RPMI7951 (cell line): ENCODE results near the gene ATF6B. TPM values are rescaled to one million over a fixed set of nuclear protein-coding genes. Genes with fewer than 3 reads are reported as not detected.
A peak's percentile ranks its signal among the peaks of the same experiment; 100 is the strongest.

Experiments
- DNase-seq: peaks from one replicate; pipeline ENCODE4 v3.0.0-alpha.2; 2012; ENCODE audit warnings: low read depth
- total RNA-seq: library from RNA; depleted of rRNA; stranded (reverse); fragments of >200 nt; shearing (Covaris generic); gene quantifications from 2 replicates; pipeline ENCODE4 v1.2.3, GENCODE V29; 2014

ATF6B gene
- total RNA-seq, 1 experiment from 2014 or later, result 20.5 TPM

GRCh38 chr6:32132110-32132509 is 4.1 kb upstream of the ATF6B start:
- no peak for DNase-seq

- no peak for DNase-seq
Observed at GRCh38 chr6:32131439-32131948, 3.4 kb upstream of the ATF6B start.

DNA sequence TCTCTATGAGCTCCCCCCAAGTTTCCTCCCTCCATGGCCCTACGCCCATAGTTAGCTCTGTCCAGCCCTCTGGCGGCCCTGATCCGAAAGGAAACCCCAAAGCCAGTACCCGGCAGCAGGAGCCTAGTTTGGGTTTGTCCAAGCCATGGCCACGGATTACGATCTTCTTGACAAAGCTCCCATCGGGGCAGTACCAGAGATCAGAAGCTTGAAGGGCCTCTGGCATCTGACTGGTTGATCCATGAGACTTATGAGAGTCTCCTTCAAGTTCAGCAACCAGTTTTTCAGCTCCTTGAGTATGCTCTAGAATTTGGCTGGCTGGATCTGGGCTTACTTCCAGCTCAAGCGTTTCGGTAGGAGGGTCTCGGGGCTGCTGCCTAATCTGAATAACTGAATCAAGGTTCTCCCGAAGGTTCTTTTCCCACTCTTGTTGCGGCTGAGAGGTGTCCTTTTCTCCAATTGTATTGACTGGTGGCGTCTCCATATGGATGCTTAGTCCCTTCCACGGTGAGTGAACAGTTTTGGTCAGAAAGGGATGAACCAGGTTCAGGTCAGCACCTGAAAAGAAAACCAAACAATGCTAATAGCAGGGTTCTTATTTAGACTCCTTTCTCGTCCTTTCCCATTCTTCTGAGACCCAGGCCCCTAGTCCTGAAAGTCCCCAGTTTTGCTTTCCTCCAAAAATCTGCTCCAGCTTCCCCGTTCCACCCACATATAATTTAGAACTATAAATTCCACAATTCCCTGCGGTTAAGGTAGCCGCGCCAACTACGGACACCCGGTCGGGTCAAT is 1.4 kb upstream of the ATF6B start:
- no peak for DNase-seq

- DNase-seq, result no peak
Observed at GRCh38 chr6:32128751-32129296, 778 bp upstream of the ATF6B start.

GRCh38 chr6:32127409-32127716 is 683 bp downstream of the ATF6B start:
- no peak for DNase-seq

GRCh38 chr6:32126880-32127279 is 1.2 kb downstream of the ATF6B start:
- DNase-seq, result no peak

GRCh38 chr6:32123681-32124080 is 4.4 kb downstream of the ATF6B start:
- DNase-seq, result no peak

DNA sequence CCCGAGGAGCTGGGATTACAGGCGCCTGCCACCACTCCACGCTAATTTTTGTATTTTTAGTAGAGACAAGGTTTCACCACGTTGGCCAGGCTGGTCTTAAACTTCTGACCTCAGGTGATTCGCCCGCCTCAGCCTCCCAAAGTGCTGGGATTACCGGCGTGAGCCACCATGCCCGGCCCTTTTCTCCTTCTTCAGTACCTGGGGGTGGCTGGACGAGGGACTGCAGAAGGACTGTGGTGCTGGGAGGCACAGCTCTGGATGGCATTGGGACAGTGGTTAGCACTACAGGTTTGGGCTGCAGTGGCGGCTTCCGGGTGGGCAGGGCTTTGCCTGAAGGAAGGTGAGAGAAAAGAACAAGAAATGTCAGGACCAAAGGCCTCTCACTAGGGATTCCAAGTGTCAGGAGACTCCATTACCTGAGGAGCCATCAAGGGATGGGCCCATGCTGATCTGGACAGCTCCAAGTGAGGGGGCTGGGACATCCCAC is 7.4 kb downstream of the ATF6B start:
- DNase-seq, result no peak

- peak; percentile 77 for DNase-seq
Observed at GRCh38 chr6:32118782-32119628, 9.0 kb downstream of the ATF6B start.

DNA sequence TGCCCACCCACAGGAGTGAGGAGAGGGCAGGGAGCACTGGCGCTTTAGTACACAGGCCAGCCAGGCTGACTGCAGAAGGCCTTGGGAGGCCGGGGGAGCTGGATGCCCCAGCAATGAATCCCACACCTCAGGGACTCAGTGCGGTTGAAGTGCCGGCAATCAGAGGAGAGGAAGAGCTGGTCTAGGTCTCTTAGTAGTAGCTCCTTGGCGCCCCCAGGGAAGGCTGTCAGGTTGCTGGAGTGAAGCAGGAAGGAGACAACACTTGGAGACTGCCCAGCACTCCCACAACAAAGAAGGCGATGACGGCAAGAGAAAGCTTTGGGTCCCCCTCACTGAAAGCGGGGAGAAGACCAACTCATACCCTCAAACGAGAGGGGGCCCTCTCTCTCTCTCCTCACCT is 10.6 kb downstream of the ATF6B start:
- no peak for DNase-seq

- DNase-seq, result peak; percentile 33
Observed at GRCh38 chr6:32116674-32117073, 11.4 kb downstream of the ATF6B start.

GRCh38 chr6:32115623-32116022 is 12.4 kb downstream of the ATF6B start:
- DNase-seq, result no peak

- peak; percentile 89 for DNase-seq
Observed at GRCh38 chr6:32114796-32115195, 13.2 kb downstream of the ATF6B start.

DNA sequence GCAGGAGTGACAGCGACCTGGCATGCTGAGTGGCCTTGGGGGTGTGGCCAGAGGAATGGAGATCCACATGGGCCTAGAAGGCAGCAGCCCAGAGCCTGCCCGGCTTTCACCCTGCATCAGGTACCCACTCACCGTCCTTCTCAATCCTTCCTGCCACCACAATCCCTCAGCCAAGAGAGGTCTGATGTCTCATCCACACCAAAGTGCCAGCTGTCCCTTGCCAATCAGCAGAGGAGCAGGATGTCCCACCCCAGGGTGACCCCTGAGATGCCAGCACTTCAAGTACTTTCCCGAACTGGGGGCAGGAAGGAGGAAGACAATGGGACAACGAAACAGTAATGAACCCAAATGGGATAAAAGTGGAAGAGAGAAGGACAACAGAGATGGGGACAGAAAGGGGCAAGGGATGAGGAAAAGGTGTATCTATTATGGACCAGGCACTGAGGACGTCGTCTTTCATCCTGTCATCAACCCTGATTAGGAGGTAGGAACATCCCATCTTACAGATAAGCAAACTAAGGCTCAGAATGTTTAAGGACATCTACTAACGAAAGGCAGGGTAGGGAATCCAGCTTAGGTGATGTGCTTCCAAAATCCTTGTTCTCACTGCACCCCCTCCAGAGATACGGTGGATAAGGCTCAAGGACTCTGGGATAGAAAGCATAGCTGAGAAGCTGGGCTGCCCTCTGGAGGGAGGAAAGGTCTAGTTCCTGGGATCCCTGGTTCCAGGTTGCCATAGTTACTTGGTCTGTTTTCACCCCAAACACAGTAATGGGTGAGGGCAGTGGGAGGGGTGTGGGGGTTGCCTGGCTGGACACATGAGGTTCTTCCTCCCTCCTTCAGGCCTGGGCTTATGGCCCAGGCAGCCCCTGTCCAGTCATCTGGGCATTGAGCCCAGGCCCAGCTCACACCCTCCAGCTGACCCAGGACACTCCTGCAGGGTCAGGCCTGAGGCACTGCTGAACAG is 14.4 kb downstream of the ATF6B start:
- peak; percentile 97 for DNase-seq

- no peak for DNase-seq
Observed at GRCh38 chr6:32112431-32112980, 15.5 kb downstream of the ATF6B start.

DNA sequence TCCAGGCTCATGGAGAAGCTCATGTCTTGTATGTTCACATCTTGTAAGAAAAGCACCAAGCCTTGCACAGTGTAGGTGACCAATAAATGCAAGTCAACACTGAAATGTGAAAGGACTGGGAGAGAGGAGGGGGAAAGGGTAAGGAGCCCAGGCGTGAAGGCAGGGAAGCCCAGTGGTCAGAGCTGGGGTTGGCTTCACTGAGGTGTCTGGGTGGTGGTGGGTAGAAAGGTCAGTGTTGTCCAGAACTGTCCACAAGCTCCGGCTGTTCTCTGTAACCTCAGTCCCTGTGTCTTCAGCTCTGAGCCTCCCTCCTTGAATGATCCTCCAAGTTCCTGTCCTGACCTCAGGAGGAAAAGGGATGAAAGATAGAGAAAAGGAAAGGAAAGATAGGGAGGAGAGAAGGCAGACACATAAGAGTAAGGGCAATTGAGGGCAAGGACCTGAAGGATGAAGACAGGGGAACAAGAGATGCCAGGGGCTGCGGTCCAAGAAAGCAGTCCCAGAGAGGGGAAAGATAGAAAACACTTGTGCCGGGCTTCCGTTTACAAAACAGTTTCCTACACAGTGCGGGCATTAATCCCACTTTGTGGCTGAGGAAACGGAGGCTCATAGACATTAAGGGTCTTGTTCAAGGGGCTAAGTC is 16.5 kb downstream of the ATF6B start:
- DNase-seq, result no peak

GRCh38 chr6:32110632-32111031 is 17.4 kb downstream of the ATF6B start:
- no peak for DNase-seq

DNA sequence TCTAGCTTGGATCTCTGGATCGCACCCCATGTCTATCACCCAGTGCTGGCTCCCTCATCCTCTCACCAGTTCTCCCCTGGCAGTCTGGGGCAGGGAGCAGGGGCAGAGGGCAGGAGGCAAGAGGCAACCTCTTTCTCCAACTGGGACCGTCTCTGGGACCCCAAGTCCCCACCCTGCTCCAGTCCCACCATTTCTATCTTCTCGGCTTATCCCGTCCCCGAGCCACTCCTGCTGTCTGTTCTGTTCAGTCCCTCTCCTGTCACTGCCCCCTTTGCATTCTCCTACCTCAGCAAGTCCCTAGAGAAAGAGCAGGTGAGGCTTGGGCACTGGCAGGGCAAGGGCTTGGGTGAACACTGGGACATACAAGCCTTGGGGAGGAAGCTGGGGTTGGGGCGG is 18.3 kb downstream of the ATF6B start:
- DNase-seq, result no peak

DNA sequence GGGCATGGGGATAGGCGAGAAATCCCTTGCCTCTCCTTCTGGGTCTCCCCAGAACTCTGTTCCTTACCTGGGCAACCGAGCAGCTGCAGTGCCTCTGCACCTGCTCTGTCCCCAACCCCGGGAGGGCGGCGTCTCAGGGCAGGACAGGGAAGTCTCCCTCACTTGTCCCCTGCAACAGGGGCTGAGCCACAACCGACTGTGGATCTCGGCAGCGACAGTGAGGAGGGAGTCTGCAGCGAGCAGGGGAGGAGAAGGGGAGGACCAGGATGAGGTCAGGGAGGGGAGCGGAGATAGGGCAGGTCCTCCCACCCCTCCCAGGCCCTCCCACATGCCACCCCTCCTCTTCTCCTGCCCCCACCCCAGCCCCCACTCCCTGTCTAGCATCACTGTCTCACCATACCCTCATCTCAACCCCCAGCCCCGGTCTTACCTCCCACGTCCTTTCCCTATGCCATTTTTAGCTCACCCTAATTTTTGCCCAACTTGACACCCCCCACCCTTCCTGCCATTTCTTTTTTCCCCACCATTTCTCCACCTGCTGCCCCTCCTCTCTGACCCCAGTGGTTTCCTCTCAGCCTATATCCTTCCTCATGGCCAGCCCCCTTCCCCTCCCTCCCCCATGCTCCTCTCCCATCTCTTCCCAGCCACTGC is 18.8 kb downstream of the ATF6B start, which contains the start of gene TNXB:
Gene TNXB (minus strand): TSS at position 225 of the 651 bp plus-strand sequence. CDS start 11,140 bp downstream, outside the sequence.
- no peak for DNase-seq

DNA sequence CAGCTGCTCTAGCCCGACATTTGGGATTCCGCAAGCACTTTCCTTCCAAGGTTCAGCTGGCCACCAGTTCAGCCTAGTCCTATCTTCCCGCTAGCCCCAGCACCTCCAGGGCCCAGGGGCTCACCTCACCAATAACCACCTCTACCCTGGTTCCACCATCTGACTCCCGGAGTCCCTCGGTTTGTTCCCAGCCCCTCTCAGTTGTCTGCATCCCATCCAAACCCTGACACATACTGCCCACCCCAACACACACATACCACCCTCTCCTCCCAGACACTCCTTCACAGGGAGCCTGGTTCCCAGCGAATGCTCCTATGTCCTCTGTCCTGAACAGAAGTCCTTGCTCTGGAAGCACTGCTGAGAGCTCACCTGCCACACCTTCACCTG is 19.3 kb downstream of the ATF6B start:
- DNase-seq, result no peak
